ENCODE data around the gene CEP85. TPM values are rescaled to one million over a fixed set of nuclear protein-coding genes. Genes with fewer than 3 reads are reported as not detected.
A peak's percentile ranks its signal among the peaks of the same experiment; 100 is the strongest.

CEP85 gene
- polyA plus RNA-seq, 1 donor = 23.0 TPM

GRCh38 chr1:26278724-26279455 is 44.9 kb downstream of the CEP85 start:
- no peak for DNase-seq

GRCh38 chr1:26279456-26280332 is 45.7 kb downstream of the CEP85 start, which contains the start of gene SH3BGRL3:
SH3BGRL3 (plus strand) TSS chr1:26280086; CDS start chr1:26280156, 70 bp downstream.
- DNase-seq = peak; percentile 90

DNA sequence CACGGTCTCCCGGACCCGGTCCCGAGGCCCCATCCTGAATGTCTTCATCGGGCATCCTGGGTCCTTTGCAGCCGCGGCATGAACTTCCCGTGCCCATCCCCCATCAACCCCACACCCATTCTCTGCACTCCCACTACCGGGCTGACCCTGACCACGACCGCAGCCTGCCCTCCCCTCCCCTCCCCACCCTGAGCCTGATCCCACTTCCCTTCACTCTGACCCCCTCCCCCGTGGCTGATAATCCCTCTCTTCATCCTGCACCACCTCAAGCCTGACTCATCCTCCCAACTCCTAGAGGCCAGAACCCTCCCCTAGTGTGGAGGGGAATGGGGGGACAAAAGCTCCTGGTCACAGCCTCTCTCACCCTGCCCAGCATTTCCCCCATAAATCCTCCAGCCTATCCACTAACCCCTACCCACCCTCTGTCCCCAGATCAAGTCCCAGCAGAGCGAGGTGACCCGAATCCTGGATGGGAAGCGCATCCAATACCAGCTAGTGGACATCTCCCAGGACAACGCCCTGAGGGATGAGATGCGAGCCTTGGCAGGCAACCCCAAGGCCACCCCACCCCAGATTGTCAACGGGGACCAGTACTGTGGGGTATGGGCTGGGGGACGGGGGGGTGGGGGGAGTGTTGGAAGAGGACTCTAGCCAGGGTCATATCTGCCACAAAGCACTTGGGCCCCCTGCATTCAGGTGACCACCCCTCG is 46.5 kb downstream of the CEP85 start:
- no peak for DNase-seq

DNA sequence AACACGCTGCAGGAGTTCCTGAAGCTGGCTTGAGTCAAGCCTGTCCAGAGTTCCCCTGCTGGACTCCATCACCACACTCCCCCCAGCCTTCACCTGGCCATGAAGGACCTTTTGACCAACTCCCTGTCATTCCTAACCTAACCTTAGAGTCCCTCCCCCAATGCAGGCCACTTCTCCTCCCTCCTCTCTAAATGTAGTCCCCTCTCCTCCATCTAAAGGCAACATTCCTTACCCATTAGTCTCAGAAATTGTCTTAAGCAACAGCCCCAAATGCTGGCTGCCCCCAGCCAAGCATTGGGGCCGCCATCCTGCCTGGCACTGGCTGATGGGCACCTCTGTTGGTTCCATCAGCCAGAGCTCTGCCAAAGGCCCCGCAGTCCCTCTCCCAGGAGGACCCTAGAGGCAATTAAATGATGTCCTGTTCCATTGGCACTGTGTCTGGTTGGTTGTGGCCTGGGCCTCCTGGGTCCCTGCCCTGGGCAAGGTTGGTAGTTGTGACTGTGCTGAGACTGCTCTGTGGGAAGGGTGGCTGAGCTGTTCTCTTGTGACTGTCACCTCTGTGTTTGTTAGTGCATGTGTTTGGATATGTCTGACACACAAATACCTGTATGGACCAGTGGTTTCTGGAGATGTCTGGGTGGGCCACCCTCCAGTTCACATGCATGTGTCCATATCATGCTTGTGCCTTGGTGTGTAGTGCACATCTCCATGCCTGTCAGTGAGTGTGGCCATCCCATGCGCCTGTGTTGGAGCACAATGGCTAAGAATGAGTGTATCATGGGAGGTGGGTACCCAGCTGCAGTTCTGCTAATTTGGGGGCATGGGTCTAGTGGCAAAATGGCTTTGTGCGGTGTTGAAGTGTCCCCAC is 47.3 kb downstream of the CEP85 start:
- no peak for DNase-seq

GRCh38 chr1:26281971-26282370 is 48.0 kb downstream of the CEP85 start:
- no peak for DNase-seq

- DNase-seq = no peak
Measured at GRCh38 chr1:26282401-26282918, 48.5 kb downstream of the CEP85 start.

DNA sequence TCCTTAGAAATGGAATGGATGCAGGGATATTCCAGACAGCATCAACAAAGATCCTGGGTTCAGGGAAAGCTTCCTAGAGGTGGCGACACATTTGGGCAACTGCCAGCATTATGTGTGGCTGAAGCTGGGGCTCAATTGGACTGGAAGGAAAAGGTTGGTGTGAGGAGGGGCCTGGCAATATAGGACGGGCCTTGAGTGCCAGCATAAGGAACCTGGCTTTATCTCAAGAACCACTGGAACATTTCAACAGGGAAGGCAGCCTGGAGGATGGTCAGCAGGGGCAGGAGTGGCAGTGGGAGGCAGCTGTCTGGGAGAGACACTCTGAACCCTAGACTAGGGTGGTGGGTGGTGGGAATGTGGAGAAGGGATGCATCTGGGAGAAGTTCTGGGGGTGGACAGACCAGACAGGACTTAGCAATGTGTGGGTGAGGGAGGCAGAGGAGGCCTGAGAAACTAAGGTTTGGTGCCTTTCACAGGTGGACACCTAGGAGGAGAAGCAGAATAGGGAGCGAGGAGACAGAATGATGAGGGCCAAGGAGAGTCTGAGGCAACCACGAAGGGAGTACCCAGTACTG is 49.4 kb downstream of the CEP85 start:
- no peak for DNase-seq

DNA sequence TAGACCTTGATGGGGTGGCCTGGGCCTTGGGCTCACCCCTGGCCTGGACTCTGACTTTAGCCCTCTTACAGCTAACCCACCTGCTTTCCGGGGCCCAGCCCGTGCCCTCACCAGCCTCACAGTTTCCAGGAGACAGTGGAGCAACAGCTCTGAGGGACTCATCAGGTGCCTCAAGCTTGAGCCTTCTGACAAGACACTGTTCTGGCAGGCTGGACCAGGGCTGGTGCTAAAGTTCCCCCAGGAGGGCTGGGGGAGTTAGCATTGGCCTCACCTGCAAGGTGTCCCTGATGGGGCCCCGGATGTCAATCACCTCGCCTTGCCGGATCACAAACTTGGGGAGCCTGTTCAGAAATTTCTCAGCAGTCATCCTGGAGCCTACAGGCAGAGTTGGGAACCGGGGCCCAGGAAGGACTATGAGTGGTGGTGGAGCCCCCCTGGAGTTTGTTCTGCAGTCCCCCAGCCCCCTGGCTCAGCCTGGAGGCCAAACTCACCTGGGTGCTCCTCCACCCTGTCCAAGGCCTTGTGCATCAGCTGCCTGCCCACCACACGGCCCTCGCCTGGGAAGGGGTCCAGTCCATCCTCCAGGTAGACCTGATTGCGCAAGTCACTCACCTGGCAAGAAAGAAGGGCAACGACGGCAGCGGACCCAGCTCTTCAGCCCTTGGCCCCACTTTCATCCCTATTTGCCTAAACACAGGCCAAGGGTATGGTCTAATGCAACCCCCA is 50.0 kb downstream of the CEP85 start:
- DNase-seq = no peak

DNA sequence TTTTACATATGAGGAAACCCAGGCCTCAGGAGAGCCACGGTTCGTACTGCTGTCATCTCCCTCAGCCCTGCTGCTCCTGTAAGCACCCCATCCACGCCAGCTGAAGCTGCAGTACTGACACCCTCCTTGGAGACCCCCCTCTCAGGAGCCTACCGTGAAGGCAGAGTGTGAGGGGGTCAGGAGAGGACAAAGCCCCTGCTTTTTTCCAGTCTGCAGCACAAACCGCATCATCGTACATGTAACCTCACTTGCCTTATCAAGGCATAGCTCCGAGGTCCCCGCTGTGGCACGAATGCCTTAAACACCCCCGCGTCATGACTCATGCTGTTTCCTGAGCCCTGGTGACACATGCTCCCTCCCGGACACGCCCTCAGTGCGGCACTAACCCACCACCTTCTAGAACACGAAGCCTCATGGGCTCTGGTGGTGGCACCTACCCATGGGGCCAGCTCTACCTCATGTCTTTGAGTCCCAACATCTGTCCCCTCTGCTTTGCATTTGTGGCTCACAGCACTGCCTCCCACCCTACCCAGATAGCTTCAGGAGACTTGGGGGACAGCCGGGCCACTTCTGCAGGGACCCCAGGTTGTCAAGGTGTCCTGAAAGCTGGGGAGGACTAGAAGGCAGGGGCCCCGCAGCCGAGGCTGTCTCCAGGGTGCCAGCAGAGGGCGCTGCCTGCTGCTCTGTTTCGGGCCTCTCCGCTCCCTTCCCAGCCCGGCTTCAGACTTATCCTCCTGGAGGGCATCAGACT is 50.8 kb downstream of the CEP85 start:
- no peak for DNase-seq

DNA sequence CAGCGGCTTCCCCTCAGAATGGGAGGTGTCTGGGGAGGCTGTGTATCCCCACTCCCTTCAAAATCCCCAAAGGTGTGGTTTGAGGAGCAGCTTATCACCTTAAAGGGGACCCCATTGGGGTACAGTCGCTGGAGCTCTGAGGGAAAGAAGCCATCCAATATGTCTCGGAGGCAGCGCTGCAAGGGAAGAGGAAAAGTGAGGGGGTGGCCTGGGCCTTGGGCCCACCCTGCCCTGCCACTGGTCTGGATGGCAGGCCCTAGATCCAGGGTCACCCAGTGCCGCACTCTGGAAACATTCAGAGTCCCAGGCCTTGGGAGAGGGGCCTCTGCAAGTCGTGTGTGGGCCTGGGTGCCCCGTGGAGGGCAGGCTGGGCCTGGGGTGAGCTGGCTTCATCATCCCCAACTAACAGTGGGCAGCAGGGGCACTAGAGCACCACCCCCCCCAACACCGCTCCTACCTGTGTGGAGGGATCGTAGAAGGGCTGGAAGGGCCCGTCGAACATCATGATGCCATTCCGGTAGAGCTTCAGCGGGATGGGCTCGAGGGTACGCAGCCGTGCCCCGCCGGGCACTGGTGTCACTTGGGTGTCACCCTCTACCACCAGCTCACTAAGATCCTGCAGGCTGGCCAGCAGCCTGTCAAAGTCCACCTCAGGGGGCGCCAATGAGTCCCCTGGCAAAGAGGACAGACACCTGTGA is 51.5 kb downstream of the CEP85 start:
- no peak for DNase-seq

DNA sequence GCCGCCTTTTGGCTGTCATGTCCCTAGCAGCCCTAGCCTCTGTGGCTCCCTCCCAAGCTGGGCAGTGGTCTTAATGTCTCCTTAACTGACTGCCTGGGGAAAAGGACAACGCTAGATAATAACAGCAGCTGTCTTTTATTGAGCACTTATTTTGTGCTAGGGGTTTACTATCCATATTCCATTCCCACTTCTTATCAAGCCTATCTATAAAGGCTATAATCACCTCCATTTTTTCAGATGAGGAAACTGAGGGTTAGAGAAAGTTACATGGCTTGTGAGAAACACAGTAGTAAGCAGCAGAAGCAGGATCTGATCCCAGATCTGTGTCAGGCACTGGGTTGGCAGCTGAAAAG is 52.0 kb downstream of the CEP85 start:
- no peak for DNase-seq

DNA sequence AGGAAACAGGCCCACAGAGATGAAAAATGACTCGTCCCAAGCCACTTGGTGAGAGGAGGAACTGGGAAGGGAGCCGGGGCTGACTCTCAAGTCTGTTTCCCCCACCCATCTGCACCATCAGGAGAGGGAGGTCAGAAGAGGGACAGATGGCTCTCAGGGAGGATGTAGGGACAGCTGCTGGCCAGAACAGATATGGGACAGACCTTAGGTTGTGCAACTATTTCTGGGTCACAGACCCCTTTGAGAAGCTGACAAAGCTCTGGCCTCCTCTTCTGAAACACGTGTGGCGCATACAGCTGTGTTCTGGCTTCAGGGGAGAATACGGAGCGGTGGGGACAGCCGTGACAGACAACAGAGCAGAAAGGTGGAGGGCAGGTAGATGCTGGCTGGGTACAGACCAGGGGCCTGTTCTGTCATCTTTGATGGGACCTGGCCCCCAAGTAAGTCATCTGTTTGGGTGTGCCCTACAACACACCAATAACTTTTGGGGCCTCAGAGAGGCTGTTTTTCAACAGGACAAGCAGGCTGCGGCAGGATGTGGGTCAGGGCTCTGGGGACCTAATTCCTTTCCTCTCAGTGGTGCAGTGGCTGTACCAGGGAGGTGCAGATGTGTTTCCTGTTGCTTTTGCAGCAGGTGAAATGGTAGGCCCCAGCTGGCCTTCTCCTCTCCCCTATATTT is 53.2 kb downstream of the CEP85 start:
- no peak for DNase-seq

DNA sequence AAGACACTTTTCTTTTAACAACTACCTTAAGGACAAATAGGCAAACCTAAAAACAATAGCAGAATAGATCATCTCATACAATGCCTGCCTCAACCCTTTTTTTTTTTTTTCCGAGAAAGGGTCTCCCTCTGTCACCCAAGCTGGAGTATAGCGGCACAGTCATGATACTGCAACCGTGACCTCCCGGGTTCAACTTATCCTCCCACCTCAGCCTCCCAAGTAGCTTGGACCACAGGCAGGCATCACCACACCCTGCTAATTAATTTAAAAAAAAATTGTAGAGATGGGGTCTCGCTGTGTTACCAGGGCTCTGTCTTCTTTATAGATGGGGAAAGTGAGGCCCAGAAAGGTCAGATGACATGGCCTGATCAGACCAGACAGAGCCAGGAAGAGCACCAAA is 53.8 kb downstream of the CEP85 start:
- DNase-seq = no peak

DNA sequence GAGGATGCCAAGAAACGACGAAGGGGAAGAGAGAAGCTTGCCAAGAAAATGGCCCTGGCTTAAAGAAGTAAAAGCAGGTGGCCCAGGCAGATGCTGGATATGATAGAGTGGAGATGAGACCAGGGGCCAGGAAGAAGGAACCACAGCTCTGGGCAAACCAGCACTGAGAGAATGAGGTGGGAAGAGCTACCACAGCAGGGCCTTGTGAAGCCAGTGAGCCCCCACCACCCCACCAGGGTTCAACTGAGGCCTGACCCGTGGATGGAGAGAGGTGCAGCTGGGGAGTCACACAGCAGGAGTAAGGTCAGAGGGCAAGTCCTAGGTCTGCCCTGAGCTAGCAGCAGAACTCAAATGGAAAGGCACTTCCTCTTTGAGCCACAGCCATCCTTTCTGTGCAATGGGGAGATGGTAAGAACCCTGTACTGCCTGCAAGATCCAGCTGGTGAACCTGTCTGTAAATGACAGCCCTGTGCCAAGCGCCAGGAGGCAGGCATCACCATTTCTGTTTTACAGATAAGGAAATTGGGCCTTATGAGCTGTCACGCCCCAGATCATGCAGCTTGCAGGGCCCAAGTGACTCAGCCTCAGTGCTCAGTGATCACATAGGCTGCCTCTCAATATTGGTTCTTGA is 54.4 kb downstream of the CEP85 start:
- DNase-seq = no peak

DNA sequence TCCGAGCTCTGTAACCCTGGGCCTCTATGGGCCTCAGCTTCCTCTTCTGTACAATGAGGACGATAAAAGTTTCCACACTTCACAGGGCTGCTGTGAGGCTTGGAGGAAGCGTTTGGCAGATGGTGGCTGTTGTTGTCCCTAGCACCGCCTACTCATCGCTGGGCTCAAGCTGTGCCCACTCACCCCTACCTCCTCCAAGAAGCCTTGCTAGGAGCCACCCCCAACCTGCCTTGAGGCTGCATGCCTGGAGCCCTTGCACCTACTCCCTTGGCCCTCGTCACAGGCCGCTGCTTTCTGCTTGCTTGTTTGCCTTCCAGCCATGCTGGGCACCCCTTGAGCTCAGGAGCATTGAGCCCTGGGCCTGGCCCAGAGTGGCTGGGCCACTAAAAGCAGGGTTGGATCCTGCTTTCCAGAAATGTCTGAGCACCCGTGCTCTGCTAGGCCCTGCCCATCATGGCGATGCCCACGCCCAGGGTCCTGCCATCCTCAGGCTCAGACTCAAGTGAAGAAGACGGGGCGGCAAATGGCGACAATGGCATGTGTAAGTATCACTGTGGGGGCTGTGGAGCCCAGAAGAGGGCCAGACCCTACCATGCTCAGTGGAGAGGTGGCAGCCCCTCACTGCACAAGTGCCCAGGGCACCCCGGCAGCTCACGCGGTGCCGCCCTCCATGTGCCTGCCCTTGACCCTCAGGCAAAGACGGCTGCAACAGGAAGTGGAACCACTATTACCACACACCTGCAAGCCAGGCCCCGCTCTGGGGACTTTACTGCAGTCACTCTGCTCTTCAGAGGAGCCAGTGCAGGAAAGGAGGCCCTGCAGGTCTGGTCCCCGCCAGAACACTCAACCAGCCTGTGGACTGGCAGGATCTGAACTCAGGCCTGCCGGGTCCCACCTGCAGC is 55.4 kb downstream of the CEP85 start:
- no peak for DNase-seq

DNA sequence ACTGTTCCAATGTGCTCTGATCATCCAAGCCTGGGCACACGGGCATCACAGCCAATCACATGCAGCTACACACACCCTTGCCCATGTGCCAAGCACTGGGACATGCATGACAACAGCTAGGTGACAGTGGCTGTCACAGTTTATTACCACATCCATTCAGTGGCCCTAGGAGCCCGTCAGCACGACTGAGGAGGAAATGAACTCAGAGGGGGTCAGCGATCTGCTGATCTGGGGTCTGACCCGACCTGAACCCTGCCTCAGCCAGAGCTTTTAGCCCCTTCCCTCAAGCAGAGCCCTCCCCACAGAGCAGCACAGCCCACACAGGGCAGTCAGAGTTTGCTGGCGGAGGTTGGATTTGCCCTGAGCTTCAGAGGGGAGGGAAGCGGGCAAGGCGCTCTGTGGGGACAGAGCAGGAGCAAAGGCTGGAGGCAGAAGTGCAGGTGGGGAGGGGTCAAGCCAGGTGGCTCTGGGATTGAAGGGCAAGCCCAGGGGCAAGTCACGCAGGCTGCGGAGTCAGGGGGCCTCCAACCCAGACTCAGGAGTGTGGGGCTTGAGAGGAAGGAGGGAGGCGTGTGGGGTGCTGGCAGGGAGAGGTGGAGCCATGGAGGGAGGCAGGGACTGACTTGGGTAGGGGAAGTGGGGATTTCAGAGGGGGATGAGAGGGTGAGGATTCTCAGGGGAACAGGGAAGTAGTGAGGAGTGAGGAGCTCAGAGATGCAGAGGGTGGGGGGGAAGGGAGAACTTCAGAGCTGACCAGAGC is 56.3 kb downstream of the CEP85 start:
- DNase-seq = no peak

- no peak for DNase-seq
Measured at GRCh38 chr1:26290882-26291261, 56.9 kb downstream of the CEP85 start.

Measured in hindlimb muscle (tissue), 1 donor.